Stimulated activated CD4-positive, alpha-beta T cell treated with anti-CD3 and anti-CD28 coated beads, TNF-alpha, amount 100 ng/mL, for 24 hours (primary cell): ENCODE data around the gene TAF5L.
"Not testable (repeated sequence)": the region's sequence is repeated elsewhere in the genome, so short reads cannot be mapped to it uniquely, and the experiment has no call there.

Experiments used
- DNase-seq, 3 experiments: peaks; one replicate each; pipeline ENCODE4 v3.0.0-alpha.2; 2020; ENCODE audit warnings: low read depth in 3 of 3

Gene TAF5L

GRCh38 chr1:229603371-229604005 lies 22.4 kb downstream of the TAF5L start:
- no peak for DNase-seq

- DNase-seq, result no peak
These were observed 25.7 kb downstream of the TAF5L start for GRCh38 chr1:229600229-229600628.

DNA sequence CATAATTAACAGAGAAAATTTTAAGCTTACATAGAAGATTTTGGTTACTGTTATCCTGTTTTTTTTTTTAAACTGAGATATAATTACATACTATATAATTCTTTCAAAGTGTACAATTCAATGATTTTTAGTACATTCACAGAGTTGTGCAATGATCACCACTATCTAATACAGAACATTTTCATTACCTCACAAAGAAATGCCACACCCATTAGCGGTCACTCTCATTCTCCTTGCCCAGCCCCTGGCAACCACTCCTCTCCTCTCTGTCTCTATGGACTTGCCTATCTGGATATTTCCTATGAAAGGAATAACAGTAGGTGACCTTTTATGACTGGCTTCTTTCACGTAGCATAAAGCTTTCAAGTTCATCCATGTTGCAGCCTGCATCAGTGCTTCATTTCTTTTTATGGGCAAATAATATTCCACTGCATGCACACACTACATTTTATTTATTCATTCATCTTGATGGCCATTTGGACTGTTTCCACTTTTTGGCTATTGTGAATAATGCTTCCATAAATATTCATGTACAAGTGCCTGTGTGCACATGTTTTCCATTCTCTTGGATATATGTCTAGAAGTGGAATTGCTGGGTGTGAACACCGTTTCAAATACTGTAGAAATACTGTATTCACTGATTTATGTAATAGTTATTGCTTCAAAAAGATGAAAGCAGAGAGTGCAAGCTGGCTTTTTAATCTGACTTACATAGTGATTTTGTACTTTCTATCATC lies 26.5 kb downstream of the TAF5L start:
- DNase-seq, result no peak

DNA sequence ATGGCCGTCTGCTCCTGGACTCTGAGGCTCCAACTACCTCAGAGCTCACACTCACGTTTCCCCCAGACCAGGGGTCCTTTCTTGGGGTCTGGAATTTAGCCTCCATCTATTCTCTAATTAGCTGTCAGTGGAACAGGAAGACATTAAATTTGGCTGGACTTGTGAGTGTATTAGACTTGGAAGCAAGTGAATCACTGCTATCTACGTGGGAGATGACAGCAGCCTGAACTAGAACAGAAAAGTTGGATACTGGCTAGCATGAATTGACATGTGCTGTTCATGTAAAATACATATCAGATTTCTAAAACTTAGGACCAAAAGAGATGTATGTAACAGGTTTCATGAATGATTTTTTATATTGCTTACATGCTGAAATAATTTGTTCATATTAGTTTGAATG lies 28.0 kb downstream of the TAF5L start:
- no peak for DNase-seq

DNA sequence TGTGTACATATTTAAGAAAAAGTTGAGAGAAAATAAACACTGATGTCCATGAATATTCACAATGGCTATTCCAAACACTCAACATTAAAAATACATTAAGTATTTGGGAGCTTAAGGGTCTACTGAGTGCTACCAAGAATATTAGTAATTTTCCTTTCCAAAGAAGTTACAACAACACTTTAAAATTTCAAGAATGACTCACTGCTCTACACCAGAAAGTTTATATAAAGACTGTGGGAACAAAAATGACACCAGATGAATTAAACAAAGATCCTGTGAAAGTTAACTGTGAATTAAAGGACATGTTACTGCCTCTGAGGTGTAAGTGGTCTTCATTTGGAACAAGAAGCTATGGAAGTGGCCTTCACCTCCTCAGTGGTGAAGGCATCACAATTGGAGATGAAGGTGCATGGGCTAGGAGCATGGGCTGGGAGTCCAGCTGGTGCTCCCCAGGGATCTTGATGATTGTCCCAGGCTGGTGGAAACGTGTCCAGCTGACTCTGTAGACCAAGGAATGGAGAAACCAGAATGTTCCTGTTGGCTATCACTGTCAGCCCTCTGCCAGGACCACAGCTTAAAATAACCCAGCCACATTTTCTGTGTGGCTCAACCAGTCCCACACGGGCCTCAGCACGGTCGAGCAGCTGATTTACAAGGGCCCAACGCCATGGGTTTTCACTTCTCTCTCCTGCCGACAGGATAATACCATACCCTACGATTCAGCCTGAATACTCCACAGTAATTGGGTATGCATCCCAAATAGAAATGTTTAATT lies 28.8 kb downstream of the TAF5L start:
- no peak for DNase-seq

DNA sequence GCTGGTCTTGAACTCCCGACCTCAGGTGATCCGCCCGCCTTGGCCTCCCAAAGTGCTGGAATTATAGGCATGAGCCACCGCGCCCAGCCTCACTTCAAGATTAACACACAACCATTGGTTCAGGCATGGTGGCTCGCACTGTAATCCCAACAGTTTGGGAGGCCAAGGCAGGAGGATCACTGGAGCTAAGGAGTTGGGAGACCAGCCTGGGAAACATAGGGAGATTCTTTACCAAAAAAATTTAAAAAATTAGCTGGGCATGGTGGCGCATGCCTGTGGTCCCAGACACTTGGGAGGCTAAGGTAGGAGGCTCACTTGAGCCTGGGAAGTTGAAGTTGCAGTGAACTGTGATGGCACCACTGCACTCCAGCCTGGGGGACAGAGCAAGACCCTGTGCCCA lies 30.0 kb downstream of the TAF5L start:
- not testable (repeated sequence) for DNase-seq

DNA sequence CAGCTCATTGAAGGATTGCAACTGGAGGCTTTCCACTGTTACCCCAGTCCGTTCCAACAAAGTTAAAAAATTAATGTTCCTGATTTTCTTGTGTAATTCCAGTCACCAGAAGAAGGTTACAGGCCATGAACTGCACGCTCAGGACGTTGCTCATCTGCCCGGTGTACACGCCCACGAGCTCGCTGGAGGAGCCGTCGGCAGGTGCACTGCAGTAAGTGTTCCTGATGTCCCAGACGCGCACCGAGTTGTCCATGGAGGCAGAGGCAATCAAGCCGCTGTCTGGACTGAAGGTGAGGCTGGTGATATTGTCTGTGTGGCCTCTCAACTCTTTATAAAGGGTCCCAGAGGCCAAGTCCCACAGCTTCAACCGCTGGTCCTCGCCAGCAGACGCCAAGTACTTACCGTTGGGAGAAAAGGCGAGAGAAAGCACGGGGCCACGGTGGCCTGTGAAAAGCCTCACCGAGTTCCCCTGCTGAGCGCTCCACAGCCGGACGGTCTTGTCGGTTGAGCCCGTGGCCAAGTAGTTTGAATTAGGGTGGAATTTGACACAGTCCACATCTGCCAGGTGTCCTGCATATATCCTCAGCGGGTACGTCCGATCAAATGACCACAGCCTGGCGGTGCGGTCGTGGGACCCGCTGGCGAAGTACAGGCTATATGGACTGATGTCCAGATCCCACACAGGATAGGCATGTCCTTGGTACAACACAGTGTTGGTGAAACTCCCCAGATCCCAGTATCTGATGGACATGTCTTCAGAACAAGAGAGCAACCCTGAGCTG lies 31.5 kb downstream of the TAF5L start:
- DNase-seq, result no peak

DNA sequence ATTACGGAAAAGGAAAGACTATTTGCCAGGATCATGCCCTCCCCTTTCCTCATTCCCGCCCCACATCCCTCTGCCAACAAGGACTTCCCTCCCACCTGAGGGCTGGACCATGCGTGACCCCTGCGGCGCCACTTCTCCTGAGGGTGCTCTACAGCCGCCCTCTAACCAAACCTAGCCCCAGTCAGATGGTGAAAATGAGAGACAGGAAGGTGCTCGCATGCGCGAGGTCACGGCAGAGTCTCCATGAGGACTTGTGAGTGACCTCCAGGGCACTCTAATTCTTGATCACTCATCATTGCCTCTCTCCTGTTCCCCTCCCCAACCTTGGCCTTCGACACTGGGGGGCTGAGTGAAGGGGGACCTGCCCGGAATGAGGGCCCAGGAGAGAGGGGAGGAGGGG lies 32.1 kb downstream of the TAF5L start:
- no peak for DNase-seq

- DNase-seq, result no peak
These were observed 35.8 kb downstream of the TAF5L start for GRCh38 chr1:229590119-229590518.

DNA sequence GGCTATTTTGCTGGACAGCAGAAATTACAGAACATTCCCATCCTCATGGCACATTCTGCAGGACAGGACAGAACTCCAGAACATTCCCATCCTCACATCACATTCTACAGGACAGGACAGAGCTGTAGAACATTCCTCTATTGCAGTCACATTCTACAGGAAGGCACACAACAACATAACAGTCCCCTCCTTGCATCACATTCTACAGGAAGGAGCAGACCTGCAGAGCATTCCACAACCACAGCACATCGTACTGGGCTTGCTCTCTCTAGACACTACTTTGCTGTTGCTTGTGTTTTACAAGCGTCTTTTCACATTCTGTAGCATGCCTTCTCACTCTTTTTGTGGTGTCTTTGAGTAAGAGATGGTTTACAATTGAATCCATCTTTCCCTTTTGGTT lies 40.6 kb downstream of the TAF5L start:
- no peak for DNase-seq

DNA sequence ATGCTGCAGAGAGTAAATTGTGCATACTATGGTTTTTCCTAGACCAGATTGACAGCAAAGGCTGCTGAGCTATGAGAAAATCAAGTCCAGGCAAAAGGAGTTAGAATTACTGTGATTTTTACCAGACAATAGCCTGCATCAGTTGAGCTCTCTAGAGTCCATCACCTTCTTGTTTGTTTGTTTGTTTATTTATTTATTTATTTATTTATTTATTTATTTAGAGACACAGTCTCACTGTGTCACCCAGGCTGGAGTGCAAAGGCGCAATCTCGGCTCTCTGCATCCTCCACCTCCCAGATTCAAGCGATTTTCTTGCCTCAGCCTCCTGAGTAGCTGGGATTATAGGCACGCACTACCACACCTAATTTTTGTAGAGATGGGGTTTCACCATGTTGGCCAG lies 43.2 kb downstream of the TAF5L start:
- no peak for DNase-seq

DNA sequence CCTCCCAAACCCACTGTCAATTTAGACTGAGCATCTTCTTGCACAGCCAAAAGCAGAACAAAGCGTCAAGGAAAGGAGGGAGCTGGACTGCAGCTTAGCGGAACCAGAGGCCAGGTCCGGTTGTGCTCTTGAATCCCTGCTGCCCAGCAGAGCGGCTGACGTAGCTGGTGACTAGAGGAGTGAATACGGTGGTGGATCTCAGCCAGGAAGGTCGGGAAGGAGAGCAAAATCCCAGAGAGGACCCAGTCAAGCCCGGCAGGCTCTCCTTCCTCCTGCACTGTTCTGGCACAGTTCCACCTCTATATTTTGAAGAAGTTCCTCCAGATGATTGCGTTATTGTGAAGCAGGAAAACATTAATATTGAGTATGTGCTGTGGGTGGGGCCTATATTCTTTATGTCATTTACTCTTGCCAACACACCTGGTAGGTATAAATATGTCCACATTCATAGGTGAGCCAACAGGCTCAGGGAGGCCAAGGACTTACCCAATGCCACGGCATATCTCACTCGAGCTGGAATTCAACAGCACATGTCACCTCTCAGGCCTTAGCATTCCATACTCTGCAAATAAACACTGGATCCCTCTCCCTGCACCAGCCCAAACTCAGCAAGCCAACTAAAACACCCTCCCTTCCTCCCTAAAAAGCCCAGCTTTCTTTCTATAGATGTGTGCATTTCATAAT lies 43.8 kb downstream of the TAF5L start:
- no peak for DNase-seq

- DNase-seq, result no peak
These were observed 44.4 kb downstream of the TAF5L start for GRCh38 chr1:229581485-229581884.

DNA sequence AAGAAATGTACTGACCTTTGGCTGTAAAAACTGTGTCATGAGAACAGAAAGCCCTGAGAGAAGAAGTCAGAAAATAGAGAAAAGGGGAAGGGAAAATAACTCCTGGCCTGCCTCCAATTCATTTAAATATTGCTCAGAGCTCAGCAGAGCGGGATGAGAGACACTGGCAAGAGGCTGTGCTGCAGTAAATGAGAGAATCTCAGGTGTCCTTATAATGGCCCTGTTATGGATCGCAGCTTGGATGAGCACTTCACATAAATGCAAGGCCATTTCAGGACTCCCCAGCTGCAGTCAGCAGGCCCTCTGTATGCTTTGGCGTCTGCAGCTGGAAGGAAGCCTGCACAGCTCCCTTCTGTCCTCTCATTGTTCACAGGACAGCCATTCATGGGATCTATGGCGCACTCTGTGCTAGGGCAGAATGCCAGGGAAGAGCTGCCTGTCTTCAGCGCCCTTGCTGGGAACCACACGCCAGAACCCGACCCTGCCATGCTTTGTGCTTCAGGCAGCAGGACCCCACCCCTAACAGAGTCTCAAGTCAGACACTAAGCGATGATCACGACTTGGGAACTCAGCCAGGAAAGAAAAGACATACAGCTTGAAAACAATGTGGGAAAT lies 46.8 kb downstream of the TAF5L start:
- DNase-seq, result no peak

DNA sequence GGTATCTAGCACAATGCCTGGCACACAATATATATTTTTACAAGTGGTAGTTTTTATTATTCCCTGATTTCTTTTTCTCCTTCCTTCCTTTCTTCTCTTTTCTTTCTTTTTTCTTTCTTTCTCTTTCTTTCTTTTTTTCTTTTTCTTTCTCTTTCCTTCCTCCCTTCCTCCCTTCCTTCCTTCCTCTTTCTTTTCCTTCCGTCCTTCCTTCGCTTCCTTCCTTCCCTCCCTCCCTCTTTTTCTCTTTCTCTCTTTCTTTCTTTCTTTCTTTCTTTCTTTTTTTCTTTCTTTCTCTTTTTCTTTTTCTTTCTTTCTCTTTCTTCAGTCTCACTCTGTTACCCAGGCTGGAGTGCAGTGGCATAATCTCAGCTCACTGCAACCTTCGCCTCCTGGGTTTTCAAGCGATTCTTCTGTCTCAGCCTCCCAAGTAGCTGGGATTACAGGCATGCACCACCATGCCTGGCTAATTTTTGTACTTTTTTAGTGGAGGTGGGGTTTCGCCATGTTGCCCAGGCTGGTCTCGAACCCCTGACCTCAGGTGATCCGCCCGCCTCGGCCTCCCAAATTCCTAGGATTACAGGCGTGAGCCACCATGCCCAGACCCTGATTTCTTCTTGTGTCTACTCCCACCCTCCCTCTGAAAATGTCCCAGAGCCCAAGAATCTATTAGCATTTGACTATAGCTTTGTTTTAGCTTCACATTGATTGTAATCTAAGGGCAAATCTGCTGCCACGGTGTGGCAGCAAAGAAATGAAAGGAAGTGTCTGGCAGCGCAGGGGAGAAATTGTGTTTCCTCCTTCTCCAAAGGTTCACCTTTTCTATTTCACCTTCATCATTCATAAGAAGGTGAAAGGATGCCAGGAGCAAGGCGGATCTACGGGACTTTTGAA lies 47.5 kb downstream of the TAF5L start:
- no peak for DNase-seq

DNA sequence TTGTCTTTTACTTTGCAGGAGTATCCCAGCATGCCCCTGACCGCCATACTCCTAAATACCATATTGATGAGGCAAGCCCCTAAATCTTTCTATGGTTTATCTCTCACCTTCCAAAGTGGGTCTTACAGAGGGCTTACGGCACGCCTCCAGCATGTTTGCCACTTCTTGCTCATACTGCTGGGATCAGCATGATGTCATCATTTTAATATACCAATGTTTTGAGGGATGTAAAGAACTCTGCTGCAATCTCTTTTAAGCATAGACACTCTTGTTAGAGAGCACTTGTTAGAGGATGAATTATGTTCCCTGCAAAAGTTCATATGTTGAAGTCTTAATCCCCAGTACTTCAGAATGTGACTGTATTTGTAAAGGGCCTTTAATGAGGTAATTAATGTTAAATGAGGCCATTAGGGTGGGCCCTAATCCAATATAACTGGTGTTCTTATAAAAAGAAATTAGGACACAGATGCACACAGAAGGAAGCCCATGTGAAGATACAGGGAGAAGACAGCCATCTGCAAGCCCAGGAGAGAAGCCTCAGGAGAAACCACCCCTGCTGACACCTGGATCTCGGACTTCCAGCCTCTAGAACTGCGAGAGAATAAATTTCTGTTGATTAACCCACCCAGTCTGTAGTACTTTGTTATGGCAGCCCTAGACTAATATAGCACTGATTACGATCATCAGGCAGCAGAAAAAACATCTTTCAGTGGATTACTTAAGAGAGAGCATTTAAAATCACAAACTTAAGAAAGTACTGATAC lies 51.1 kb downstream of the TAF5L start:
- DNase-seq, result no peak

- no peak for DNase-seq
These were observed 53.6 kb downstream of the TAF5L start for GRCh38 chr1:229572286-229572685.

- DNase-seq, result no peak
These were observed 54.9 kb downstream of the TAF5L start for GRCh38 chr1:229570891-229571516.

GRCh38 chr1:229570305-229570704 lies 55.6 kb downstream of the TAF5L start:
- DNase-seq, result no peak
